ENCODE measurements around the gene ZNF134.

ZNF134 gene

GRCh38 chr19:57613941-57614743 lies at the start of gene ZNF134:
ZNF134 (plus strand) TSS chr19:57614242; CDS start chr19:57619469, 5,227 bp downstream.
- peak; percentile 86 for DNase-seq

- no peak for DNase-seq
Measured at GRCh38 chr19:57566396-57567265, 47.4 kb upstream of the ZNF134 start.

GRCh38 chr19:57570707-57571106 lies 43.3 kb upstream of the ZNF134 start:
- no peak for DNase-seq

- no peak for DNase-seq
Measured at GRCh38 chr19:57572415-57572947, 41.6 kb upstream of the ZNF134 start.

GRCh38 chr19:57576661-57577060 lies 37.4 kb upstream of the ZNF134 start:
- DNase-seq: no peak

GRCh38 chr19:57578487-57579205 lies 35.4 kb upstream of the ZNF134 start, which contains the start of gene ZNF416:
ZNF416 (minus strand) TSS chr19:57578911; CDS start chr19:57578704, 207 bp downstream.
- peak; percentile 97 for DNase-seq

- DNase-seq: no peak
Measured at GRCh38 chr19:57583104-57583520, 30.9 kb upstream of the ZNF134 start.

GRCh38 chr19:57583521-57584416 lies 30.3 kb upstream of the ZNF134 start, which contains the start of gene ZIK1:
ZIK1 (plus strand) TSS chr19:57584145; CDS start chr19:57584357, 212 bp downstream.
- peak; percentile 76 for DNase-seq

- DNase-seq: no peak
Measured at GRCh38 chr19:57587529-57587928, 26.5 kb upstream of the ZNF134 start.

GRCh38 chr19:57599377-57599760 lies 14.7 kb upstream of the ZNF134 start:
- no peak for DNase-seq

- peak; percentile 76 for DNase-seq
Measured at GRCh38 chr19:57599761-57600383, 14.2 kb upstream of the ZNF134 start, which contains the start of gene ZNF530. ZNF530 (plus strand) TSS chr19:57599885; CDS start chr19:57604346, 4,461 bp downstream.

GRCh38 chr19:57606931-57607330 lies 7.1 kb upstream of the ZNF134 start:
- no peak for DNase-seq

- no peak for DNase-seq
Measured at GRCh38 chr19:57611113-57611512, 2.9 kb upstream of the ZNF134 start.

GRCh38 chr19:57615346-57615745 lies 1.3 kb downstream of the ZNF134 start:
- no peak for DNase-seq

- no peak for DNase-seq
Measured at GRCh38 chr19:57620673-57621348, 6.8 kb downstream of the ZNF134 start.

- no peak for DNase-seq
Measured at GRCh38 chr19:57623091-57623490, 9.0 kb downstream of the ZNF134 start.

- DNase-seq: peak; percentile 88
Measured at GRCh38 chr19:57632987-57633831, 19.2 kb downstream of the ZNF134 start, which contains the start of gene ZNF211. ZNF211 (plus strand) TSS chr19:57633168; CDS start chr19:57633347, 179 bp downstream.

- no peak for DNase-seq
Measured at GRCh38 chr19:57633832-57634131, 19.7 kb downstream of the ZNF134 start.

GRCh38 chr19:57637379-57637778 lies 23.3 kb downstream of the ZNF134 start:
- DNase-seq: no peak
